CD4-positive, alpha-beta T cell (primary cell): ENCODE results near the gene PRRX2. TPM values are rescaled to one million over a fixed set of nuclear protein-coding genes. Genes with fewer than 3 reads are reported as not detected.

Source experiments
- ATAC-seq: fragments of 200-7000 bp; cut with Tn5 transposase; one replicate; pipeline ENCODE4 v1.10.0; 2022; ENCODE audit warnings: mild to moderate bottlenecking; ENCODE audit not compliant: poor library complexity
- CTCF ChIA-PET: fragments of 350-600 bp; sonication (Branson Sonifier 250); formaldehyde crosslinking; loops from one replicate; lab custom pipeline; 2021; ENCODE audit warnings: antibody characterized with exemption, inconsistent platforms; lab: Charles Lee
- POLR2A ChIA-PET: fragments of 350-600 bp; sonication (Branson Sonifier 250); formaldehyde crosslinking; loops from one replicate; lab custom pipeline; 2021; ENCODE audit warnings: antibody characterized with exemption, inconsistent platforms; lab: Charles Lee
- DNase-seq, 14 experiments: peaks; one replicate each; pipeline ENCODE4 v3.0.0-alpha.2; 2013 to 2020; ENCODE audit warnings: mixed read lengths in 2 of 14
- H3K27ac ChIP-seq, 2 donors: one replicate each; pipeline versions ENCODE4 v1.5.1 to v1.7.0; 2013; ENCODE audit warnings: low read length in 2 of 2, low read depth in 1 of 2, mild to moderate bottlenecking in 1 of 2
- H3K27me3 ChIP-seq, 2 experiments: 1 replicate in 1 of 2; 2 replicates in 1 of 2; pipeline versions ENCODE4 v1.6.1 to v1.7.0; 2013; ENCODE audit warnings: low read length in 2 of 2, control low read depth in 1 of 2, mild to moderate bottlenecking in 1 of 2, moderate library complexity in 1 of 2; ENCODE audit not compliant: insufficient read depth in 2 of 2, control insufficient read depth in 1 of 2
- H3K36me3 ChIP-seq: one replicate; pipeline ENCODE4 v1.6.1; 2013; ENCODE audit warnings: low read length, control low read depth; ENCODE audit not compliant: insufficient read depth
- H3K4me1 ChIP-seq: one replicate; pipeline ENCODE4 v1.6.1; 2013; ENCODE audit warnings: low read length, control low read depth; ENCODE audit not compliant: insufficient read depth
- H3K4me3 ChIP-seq: one replicate; pipeline ENCODE4 v1.5.1; 2013; ENCODE audit warnings: mild to moderate bottlenecking, low read length, moderate library complexity
- H3K9me3 ChIP-seq, 2 experiments: 1 replicate in 1 of 2; 2 replicates in 1 of 2; pipeline versions ENCODE4 v1.6.1 to v1.7.0; 2013; ENCODE audit warnings: low read length in 2 of 2, mild to moderate bottlenecking in 2 of 2, control low read depth in 1 of 2, moderate library complexity in 1 of 2; ENCODE audit not compliant: control insufficient read depth in 1 of 2, insufficient read depth in 1 of 2
- H3K27ac Mint-ChIP-seq: one replicate; pipeline ENCODE4 v1.8.0; 2020; ENCODE audit warnings: mixed read lengths
- H3K27me3 Mint-ChIP-seq: one replicate; pipeline ENCODE4 v1.8.0; 2021; ENCODE audit warnings: mixed read lengths
- H3K36me3 Mint-ChIP-seq: one replicate; pipeline ENCODE4 v1.8.0; 2021; ENCODE audit warnings: low read depth, mixed read lengths
- H3K4me1 Mint-ChIP-seq: one replicate; pipeline ENCODE4 v1.8.0; 2021; ENCODE audit warnings: low read depth, mixed read lengths
- H3K4me3 Mint-ChIP-seq: one replicate; pipeline ENCODE4 v1.8.0; 2020; ENCODE audit warnings: mild to moderate bottlenecking, mixed read lengths
- H3K9me3 Mint-ChIP-seq: one replicate; pipeline ENCODE4 v1.8.0; 2020; ENCODE audit warnings: mixed read lengths
- intact Hi-C, 2 experiments: fragments of 100-400 bp; cut with DNase I in 1 of 2; cut with micrococcal nuclease in 1 of 2; formaldehyde crosslinking; loops; one replicate each; pipeline versions ENCODE4 v1.15.1 to v1.9.0; 2023 to 2025; cut with DNase I, micrococcal nuclease
- total RNA-seq, 174 experiments: library from RNA in 2 of 174; stranded (reverse) in 2 of 174; gene quantifications; one replicate each; pipeline ENCODE4 v1.2.3 and lab custom pipeline; 2021 to 2026
- TF ChIP-seq, protein P1 (sequence below): fragments of 200-600 bp; IDR thresholded peaks from one replicate; pipeline ENCODE4 v1.8.0; 2022; ENCODE audit warnings: antibody characterized with exemption, mild to moderate bottlenecking

Gene PRRX2
- total RNA-seq, 2 experiments from 2014 or later: not detected

DNA sequence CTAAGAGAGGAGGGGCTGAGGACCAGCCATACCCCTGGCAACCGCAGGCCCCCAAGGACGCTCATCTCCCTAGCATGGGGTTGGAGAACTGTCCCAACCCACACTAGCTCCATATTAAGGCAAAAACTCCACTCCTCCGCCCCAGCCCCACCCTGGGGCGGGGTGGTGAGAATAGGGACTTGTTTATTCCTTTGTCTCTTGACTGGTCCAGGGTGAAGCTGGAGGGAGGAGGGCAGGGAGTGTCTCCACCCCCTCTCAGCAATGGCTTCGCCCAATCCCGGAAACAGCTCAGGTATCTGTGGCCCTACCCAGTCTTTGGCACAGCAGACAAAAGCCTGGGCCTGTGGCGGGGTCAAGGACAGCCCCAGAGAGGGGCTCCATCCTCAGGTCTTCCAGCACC lies 16.9 kb downstream of the PRRX2 start:
- Histone ChIP-seq H3K9me3 (no peaks in the 10 kb centered on the region), H3K27me3 (peaks cover 0 to 11% of the 10 kb centered on the region in 2 experiments), H3K4me1 (no peaks in the 10 kb centered on the region), H3K27ac (no peak overlapping the region), H3K4me3 (no peak overlapping the region), H3K36me3 (no peaks in the 10 kb centered on the region)
- Mint-ChIP-seq H3K9me3 (no peaks in the 10 kb centered on the region), H3K27me3 (peaks cover 14% of the 10 kb centered on the region), H3K27ac (no peak overlapping the region), H3K36me3 (no peaks in the 10 kb centered on the region), H3K4me1 (no peaks in the 10 kb centered on the region), H3K4me3 (no peak overlapping the region)
- ChIA-PET POLR2A (no interaction called here), CTCF (no interaction called here)
- intact Hi-C loops: no loop called here
- DNase-seq (no peak), ATAC-seq (no peak)
- TF ChIP-seq, protein P1, sequence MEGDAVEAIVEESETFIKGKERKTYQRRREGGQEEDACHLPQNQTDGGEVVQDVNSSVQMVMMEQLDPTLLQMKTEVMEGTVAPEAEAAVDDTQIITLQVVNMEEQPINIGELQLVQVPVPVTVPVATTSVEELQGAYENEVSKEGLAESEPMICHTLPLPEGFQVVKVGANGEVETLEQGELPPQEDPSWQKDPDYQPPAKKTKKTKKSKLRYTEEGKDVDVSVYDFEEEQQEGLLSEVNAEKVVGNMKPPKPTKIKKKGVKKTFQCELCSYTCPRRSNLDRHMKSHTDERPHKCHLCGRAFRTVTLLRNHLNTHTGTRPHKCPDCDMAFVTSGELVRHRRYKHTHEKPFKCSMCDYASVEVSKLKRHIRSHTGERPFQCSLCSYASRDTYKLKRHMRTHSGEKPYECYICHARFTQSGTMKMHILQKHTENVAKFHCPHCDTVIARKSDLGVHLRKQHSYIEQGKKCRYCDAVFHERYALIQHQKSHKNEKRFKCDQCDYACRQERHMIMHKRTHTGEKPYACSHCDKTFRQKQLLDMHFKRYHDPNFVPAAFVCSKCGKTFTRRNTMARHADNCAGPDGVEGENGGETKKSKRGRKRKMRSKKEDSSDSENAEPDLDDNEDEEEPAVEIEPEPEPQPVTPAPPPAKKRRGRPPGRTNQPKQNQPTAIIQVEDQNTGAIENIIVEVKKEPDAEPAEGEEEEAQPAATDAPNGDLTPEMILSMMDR: no peak

DNA sequence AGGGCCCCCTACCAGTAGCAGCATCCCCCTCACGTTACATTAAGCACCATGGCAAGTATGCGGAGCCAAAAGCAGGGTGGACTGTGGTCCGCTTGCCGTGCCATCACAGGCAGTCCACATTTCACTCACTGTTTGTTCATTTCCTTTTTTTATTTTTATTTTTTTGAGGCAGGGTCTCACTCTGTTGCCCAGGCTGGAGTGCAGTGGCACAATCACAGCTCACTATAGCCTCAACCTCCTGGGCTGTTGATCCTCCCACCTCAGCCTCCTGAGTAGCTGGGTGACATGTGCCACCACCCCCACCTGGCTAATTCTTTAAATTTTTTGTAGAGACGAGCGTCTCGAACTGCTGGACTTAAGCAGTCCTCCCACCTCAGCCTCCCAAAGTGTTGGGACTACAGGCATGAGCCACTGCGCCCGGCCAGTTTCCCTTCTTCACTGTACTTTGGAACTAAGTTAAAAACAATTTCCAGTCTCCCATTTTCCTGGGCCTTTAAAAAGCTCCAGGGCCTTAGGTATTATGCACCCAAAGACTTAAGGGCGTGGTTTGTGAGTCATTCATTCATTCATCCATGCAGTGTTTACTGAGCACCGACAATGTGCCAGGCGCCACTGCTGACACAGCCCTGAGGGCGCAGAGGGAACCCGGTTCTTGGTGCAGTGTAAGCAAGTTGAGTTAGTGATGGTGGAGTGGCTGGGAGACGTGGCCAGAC lies 19.9 kb downstream of the PRRX2 start:
- H3K27me3 Mint-ChIP-seq: peaks cover 5% of the 10 kb centered on the region
- no peaks in the 10 kb centered on the region for H3K4me1 Mint-ChIP-seq
- CTCF ChIA-PET: no interaction called here
- no peak overlapping the region for H3K4me3 Mint-ChIP-seq
- no peaks in the 10 kb centered on the region for H3K36me3 Mint-ChIP-seq
- intact Hi-C loops: no loop called here
- Histone ChIP-seq H3K27me3 (peaks cover 0 to 7% of the 10 kb centered on the region in 2 experiments), H3K36me3 (no peaks in the 10 kb centered on the region), H3K9me3 (no peaks in the 10 kb centered on the region), H3K4me1 (no peaks in the 10 kb centered on the region), H3K27ac (no peak overlapping the region), H3K4me3 (no peak overlapping the region)
- TF ChIP-seq, protein P1: no peak
- no peak for ATAC-seq
- no peak for DNase-seq
- H3K9me3 Mint-ChIP-seq: no peaks in the 10 kb centered on the region
- no peak overlapping the region for H3K27ac Mint-ChIP-seq
- POLR2A ChIA-PET: no interaction called here

DNA sequence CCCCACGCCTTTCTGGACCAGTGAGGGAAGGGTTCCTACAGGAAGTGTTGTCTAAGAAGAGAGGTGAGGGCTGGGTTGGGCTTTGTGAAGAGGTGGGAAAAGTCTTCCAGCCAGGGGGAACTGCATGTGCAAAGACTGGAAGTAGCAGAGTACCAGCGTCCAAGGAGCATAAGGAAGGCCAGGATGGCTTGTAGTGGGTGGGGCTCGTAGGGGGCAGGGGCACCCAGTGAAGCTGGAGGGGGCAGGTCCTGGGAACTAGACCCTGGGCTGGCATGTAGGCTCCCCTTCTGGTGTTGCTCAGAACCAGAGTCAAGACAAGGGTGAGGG lies 20.4 kb downstream of the PRRX2 start:
- Histone ChIP-seq H3K4me3 (no peak overlapping the region), H3K4me1 (no peaks in the 10 kb centered on the region), H3K36me3 (no peaks in the 10 kb centered on the region), H3K27ac (no peak overlapping the region), H3K27me3 (peaks cover 0 to 7% of the 10 kb centered on the region in 2 experiments), H3K9me3 (no peaks in the 10 kb centered on the region)
- Mint-ChIP-seq H3K36me3 (no peaks in the 10 kb centered on the region), H3K4me1 (no peaks in the 10 kb centered on the region), H3K4me3 (no peak overlapping the region), H3K27me3 (peaks cover under 1% of the 10 kb centered on the region), H3K27ac (no peak overlapping the region), H3K9me3 (no peaks in the 10 kb centered on the region)
- DNase-seq (no peak), ATAC-seq (no peak)
- TF ChIP-seq, protein P1: no peak
- ChIA-PET POLR2A (no interaction called here), CTCF (no interaction called here)
- intact Hi-C loops: no loop called here
